Measurements from ENCODE around the gene ESPN.
"Not testable (repeated sequence)": the region's sequence is repeated elsewhere in the genome, so short reads cannot be mapped to it uniquely, and the experiment has no call there.

Gene ESPN

GRCh38 chr1:6485168-6486101, 60.9 kb downstream of the ESPN start:
- DNase-seq (ENCODE audit: low spot score), result no peak

GRCh38 chr1:6486433-6487011, 61.9 kb downstream of the ESPN start:
- DNase-seq (ENCODE audit: low spot score), result peak; percentile 92

- DNase-seq (ENCODE audit: low spot score), result no peak
Measured at GRCh38 chr1:6487804-6488484, 63.4 kb downstream of the ESPN start.

- DNase-seq (ENCODE audit: low spot score), result no peak
Measured at GRCh38 chr1:6488602-6489382, 64.2 kb downstream of the ESPN start.

- no peak for DNase-seq (ENCODE audit: low spot score)
Measured at GRCh38 chr1:6489383-6489765, 64.8 kb downstream of the ESPN start.

GRCh38 chr1:6489799-6490180, 65.2 kb downstream of the ESPN start:
- peak; percentile 82 for DNase-seq (ENCODE audit: low spot score)

- peak; percentile 81 for DNase-seq (ENCODE audit: low spot score)
Measured at GRCh38 chr1:6490181-6491080, 65.9 kb downstream of the ESPN start.

GRCh38 chr1:6491081-6491449, 66.5 kb downstream of the ESPN start:
- DNase-seq (ENCODE audit: low spot score), result no peak

GRCh38 chr1:6491480-6491962, 66.9 kb downstream of the ESPN start, which contains the start of gene PLEKHG5:
TSS of gene PLEKHG5 (minus strand) at chr1:6491667. CDS start at chr1:6477571, 14,096 bp downstream.
- DNase-seq (ENCODE audit: low spot score), result peak; percentile 50

- DNase-seq (ENCODE audit: low spot score), result no peak
Measured at GRCh38 chr1:6491966-6492365, 67.4 kb downstream of the ESPN start.

GRCh38 chr1:6493834-6494223, 69.3 kb downstream of the ESPN start:
- not testable (repeated sequence) for DNase-seq (ENCODE audit: low spot score)

- DNase-seq (ENCODE audit: low spot score), result peak; percentile 43
Measured at GRCh38 chr1:6494627-6495026, 70.1 kb downstream of the ESPN start.

- peak; percentile 73 for DNase-seq (ENCODE audit: low spot score)
Measured at GRCh38 chr1:6495041-6495441, 70.5 kb downstream of the ESPN start.

GRCh38 chr1:6495540-6496364, 71.2 kb downstream of the ESPN start:
- DNase-seq (ENCODE audit: low spot score), result peak; percentile 84

- DNase-seq (ENCODE audit: low spot score), result no peak
Measured at GRCh38 chr1:6496365-6496721, 71.8 kb downstream of the ESPN start.

- DNase-seq (ENCODE audit: low spot score), result no peak
Measured at GRCh38 chr1:6496890-6497214, 72.3 kb downstream of the ESPN start.

GRCh38 chr1:6497215-6497866, 72.8 kb downstream of the ESPN start:
- DNase-seq (ENCODE audit: low spot score), result peak; percentile 75

GRCh38 chr1:6497867-6498575, 73.4 kb downstream of the ESPN start:
- no peak for DNase-seq (ENCODE audit: low spot score)

GRCh38 chr1:6498576-6499111, 74.1 kb downstream of the ESPN start:
- DNase-seq (ENCODE audit: low spot score), result peak; percentile 17
